HT1080 (cell line): ENCODE measurements around the gene ANKRD55. TPM values are rescaled to one million over a fixed set of nuclear protein-coding genes. Genes with fewer than 3 reads are reported as not detected.
A peak's percentile ranks its signal among the peaks of the same experiment; 100 is the strongest.
"Not testable (repeated sequence)": the region's sequence is repeated elsewhere in the genome, so short reads cannot be mapped to it uniquely, and the experiment has no call there.

Source experiments
- DNase-seq: peaks from one replicate; pipeline ENCODE4 v3.0.0-alpha.2; 2015; ENCODE audit warnings: low read depth
- total RNA-seq: library from RNA; depleted of rRNA; stranded (reverse); fragments of >200 nt; shearing (Covaris generic); gene quantifications from 2 replicates; pipeline ENCODE4 v1.2.3, GENCODE V29; 2014

Gene ANKRD55
- total RNA-seq, 1 experiment from 2014 or later: not detected

DNA sequence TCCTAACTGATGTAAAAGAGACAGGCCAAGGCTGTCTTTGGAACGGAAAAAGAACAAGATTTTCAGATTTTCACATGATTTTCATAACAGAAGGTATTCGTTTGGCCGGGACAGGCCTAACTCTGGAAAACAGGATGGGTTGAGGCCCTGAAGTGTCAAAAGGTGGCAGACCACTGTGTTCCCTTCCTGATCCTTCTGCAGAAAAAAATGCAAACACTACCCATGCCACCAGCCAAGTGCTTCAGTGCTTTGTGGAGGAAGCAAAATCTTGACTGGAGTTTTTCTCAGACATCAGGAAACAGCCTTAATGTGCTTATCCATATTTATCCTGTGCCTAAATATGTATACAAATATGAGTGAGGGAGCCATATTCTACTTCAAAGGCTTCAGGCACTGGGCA is 124.9 kb downstream of the ANKRD55 start:
- DNase-seq: no peak

DNA sequence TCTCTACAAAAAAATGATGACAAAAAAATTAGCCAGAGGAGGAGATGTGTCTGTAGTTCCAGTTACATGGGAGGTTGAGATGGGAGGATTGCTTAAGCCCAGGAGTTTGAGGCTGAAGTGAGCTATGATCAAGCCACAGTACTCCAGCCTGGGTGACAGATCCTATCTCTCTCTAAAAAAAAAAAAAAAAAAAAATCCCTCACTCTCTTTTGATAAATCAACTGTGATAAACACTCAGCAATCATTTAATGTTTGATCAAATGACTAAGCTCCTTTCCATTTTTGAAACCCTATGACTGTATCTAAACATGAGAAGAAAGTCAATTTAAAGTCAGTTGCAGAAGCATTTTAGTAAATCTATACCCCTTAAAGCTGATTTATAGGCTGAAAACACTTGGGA is 126.3 kb downstream of the ANKRD55 start:
- no peak for DNase-seq

DNA sequence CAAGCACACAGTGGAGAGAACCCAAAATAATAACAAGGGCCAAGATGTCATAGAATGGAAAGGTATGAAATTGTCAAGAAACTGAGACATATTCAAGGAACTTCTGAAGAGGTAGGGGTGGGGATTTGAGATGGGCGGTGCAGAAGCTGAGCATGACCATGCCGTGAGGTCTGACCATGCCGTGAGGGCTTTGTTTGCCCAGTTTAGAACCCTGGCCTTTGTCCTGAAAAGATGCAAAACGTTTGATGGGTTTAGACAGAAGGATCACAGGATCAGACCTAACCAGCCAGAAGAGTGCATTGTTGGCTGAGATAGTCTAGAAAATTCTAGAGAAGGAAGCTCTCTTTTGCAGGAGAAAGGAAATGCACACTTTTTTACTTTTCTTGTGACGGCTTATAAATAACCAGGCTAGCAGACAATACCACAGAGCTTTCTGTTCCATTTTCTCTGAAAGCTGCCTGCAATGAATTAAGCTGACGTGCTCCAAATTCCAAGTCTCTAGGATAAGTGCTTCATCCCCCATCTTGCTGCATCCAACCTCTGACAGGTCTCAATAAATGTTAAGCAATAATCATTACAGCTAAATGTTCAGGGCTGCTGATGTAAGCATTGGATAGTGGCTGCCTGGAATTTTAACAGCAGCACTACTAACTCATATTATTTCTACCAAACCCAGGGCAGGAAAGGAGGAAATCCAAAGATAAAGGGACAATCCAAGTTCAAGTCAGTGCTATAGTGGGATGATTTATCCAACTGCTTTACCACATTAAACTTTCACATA is 127.4 kb downstream of the ANKRD55 start:
- DNase-seq: no peak

DNA sequence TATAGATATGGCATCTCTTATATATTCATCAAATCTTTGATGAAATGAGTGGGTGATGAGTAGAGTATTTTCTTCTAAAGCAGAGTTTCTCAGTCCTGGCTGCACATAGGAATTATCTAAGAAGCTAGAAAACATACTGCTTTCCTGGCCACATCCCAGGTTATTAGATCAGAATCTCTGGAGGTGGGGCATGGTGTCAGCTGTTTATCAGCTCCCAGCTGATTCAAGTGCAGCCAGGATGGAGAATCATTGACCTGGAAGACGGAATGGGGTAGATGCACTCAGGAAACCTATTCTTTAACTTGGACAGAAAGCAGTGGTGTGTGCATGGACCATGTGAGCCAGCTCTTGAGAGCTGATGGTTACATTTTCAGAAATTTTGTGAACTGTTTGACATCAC is 130.2 kb downstream of the ANKRD55 start:
- DNase-seq: no peak

DNA sequence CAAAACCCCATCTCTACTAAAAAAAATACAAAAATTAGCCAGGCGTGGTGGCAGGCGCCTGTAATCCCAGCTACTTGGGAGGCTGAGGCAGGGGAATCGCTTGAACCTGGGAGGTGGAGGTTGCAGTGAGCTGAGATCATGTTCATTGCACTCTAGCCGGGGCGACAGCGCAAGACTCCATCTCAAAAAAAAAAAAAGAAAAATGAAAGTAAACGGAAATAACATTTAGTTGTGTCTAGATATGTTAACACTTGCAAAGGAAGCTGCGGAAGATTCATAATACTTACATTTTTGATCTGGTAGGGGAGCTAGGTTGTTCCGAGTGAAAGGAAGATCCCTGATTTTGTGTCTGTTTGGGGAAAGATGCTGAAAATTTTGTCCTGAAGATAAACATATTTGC is 130.9 kb downstream of the ANKRD55 start:
- not testable (repeated sequence) for DNase-seq

DNA sequence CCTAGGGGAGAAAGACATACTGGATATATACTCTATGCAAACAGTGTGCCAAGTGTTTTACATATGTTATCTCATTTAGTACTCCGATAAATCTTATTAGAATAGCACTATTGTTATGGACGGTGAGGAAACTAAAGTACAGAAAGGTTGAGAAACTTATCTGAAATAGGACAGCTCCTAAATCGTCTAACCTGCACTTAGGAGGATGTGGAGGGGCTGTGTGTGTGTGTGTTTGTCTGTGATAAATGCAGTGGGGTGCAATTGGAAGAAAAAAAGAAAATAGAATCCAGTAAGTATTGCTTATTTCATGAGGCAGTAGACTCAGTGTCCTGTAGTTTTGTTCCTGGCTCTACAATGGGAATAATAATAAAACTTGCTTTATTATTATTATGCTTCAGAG is 131.9 kb downstream of the ANKRD55 start:
- DNase-seq: no peak

DNA sequence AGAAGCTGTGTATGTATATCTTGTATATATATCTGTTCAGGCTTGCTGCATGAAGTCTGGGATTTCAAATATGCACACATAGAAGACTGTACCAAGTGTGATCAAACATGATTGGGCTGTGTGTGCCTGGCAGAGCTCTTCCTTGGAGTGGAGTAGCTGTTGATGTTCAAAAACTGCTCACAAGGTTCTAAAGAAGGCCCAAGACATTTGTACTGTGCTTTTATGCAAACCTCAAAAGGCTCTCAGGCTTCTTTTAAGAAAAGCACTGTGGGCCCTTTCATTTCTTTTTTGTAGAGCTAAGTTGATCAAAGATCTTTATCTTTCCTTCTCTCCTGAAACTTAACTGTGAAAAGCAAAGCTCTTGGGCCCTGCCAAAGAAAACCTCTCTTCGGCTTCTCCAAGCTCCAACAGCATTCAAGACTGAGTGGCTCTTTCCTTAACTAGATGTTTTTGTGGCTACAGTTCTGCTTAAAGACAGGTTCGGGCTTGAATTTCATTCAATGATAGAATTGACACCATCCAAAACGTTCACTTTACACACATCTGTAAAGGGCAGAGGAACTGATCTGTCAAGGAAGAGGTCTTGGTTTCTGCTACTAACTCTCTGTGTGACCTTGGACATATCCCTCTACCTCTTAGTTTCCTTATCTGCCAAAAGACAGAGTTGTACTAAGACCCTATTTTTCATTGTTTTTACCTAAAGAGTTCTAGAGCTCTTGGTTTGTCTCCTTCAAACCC is 132.5 kb downstream of the ANKRD55 start:
- no peak for DNase-seq

DNA sequence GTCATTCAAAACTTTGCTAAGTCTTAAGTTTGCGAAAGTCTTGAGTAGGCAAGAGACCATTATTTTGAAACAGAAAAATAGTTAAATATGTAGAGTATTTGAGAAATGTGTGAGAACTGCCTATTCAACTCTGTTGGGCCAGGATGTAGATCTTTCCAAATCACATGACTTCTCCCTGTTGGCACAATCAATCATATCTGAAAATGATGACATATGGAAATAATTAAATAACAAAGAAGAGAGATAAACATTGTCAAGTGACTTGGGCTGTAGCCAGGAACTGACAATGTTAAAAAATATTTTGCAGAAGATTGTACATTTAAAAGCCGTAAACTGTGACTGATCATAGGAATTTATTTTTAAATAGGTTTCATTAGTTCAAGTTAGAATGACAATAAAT is 133.8 kb downstream of the ANKRD55 start:
- no peak for DNase-seq

DNA sequence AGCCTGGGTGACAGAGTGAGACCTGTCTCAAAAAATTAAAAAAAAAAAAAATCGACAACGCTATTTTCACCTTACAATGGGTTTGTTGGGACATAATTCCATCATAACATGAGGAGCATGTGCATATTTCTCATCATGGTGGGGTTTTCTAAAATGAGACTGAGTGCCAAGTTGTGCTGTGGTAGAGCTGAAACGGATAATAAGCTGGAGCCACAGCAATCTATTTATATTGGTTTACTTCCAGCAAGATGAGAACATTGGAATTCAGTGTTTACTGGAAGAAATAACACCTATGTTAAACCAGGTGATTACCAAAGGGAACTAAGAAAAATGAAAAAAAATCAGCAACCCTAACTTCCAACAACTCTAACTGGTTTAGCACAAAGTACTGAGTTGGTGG is 136.1 kb downstream of the ANKRD55 start:
- DNase-seq: no peak

DNA sequence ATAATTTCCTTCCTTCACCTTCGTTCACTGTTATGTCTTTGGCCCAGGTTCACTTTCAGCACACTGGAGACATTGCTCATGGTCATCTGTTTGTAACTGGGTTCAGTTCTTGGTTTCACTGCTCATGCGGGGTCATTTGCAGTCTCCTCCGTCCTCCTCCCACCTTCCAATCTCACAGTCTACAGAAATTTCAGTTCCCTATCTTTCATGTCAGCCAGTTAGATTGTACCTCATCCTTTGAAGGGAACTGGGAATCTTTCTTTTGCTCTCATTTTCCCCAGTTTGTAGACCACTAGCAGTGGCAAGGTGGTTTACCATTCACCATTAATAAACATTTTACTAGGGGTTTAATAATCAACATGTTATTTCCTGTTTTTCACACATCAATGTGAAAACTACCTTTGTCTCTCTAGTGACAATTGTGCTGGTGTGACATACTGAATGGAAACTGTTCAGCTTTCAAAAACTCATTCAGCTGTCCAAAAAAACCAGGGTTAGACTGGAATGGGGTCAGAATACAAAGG is 137.5 kb downstream of the ANKRD55 start:
- DNase-seq: no peak

DNA sequence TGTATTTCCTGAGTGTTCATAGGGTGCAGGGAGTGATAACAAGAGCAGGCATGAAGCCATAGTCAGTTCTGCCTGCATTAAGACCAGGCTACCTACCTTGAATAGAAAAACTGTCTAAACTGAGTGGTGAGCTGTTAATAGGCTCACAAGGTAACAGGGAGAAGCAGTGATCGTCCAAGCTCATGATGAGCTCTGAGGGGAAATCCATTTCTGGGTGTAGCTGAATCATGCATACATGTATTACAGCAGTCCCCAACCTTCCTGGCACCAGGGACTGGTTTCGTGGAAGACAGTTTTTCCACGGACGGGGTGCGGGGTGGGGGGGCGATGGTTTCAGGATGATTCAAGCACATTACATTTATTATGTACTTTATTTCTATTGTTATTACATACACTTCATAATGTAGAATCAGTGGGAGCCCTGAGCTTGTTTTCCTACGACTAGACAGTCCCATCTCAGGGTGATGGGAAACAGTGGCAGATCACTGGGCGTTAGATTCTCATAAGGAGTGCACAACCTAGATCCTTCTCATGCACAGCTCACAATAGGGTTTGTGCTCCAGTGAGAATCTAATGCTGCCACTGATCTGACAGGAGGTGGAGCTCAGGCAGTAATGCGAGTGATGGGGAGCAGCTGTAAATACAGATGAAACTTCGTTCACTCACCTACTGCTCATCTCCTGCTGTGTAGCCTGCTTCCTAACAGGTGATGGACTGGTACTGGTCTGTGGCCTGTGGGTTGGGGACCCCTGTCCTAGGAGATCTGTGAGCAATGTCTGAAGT is 138.4 kb downstream of the ANKRD55 start:
- DNase-seq: no peak

DNA sequence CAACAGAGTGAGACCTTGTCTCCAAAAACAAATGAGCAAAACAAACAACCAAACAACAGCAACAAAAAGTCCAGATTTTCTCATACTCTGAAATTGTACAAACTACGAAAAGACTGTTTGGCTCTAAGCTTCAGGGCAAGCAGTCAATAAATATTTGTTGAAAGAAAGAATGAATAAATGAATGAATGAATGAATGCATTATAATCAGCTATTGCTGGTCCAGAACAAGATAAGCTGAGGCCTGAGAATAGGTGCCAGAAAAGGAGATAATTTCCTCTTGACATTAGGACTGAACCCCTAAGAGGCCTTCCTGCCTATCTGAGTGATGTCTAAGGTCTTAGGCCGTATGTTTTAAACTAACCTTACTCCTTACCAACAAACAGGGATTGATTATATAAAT is 139.2 kb downstream of the ANKRD55 start:
- no peak for DNase-seq

DNA sequence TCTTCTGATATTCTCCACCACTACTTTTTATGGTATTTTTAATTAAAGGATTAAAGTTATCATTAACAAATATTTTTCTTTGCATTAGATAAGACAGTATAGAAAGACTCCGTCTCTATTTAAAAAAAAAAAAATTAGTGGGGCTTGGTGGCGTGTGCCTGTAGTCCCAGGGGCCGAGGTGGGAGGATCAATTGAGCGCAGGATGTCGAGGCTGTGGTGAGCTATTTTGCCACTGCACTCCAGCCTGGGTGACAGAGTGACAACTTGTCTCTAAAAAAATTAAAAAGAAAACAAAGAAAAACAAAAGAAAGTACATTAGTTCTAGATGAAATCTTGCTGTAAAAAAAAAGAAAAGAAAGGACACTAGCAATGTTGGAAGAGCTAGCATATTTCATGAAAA is 141.0 kb downstream of the ANKRD55 start:
- no peak for DNase-seq

DNA sequence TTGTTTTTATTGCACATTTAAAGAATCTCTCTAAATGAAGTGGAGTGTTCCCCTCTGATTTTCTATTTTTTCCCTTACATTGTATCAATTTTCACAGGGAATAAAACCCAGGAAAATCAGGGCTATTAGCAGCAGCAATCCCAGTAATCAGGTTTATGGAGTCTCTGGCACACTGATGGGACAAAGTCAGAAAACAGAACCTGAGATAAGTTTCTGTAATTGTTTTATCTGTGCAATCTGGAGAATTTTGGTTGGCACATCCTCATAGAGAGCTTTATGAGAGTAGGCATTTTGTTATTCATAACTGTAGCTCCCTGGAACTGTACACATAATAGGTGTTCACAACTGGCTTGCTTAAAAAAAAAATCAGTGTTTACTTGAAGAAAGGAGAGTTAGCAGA is 141.5 kb downstream of the ANKRD55 start:
- no peak for DNase-seq

DNA sequence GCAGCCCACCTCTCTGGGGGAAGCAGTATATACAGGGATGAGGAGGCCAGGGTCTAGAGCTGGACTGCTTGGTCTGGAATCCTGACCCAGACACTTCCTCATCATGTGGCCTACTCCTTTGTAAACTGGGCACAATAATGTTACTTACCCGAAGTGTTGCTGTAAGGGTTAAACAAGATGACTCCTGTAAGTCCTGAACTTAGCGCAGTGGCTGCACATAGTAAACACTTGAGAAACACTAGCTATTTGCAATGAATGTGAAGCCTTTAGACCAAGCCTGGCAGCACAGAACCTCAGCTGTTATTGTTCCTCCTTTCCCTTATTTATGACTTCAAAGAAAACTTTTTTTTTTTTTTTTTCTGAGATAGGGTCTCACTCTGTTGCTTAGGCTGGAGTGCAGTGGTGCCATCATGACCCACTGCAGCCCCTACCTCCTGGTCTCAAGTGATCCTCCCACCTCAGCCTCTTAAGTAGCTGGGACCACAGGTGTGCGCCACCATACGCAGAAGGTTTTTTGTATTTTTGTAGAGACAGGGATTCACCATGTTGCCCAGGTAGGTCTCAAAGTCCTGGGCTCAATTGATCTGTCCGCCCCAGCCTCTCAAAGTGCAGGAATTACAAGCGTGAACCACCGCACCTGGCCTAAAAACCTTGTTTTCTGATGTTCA is 142.2 kb downstream of the ANKRD55 start:
- no peak for DNase-seq

DNA sequence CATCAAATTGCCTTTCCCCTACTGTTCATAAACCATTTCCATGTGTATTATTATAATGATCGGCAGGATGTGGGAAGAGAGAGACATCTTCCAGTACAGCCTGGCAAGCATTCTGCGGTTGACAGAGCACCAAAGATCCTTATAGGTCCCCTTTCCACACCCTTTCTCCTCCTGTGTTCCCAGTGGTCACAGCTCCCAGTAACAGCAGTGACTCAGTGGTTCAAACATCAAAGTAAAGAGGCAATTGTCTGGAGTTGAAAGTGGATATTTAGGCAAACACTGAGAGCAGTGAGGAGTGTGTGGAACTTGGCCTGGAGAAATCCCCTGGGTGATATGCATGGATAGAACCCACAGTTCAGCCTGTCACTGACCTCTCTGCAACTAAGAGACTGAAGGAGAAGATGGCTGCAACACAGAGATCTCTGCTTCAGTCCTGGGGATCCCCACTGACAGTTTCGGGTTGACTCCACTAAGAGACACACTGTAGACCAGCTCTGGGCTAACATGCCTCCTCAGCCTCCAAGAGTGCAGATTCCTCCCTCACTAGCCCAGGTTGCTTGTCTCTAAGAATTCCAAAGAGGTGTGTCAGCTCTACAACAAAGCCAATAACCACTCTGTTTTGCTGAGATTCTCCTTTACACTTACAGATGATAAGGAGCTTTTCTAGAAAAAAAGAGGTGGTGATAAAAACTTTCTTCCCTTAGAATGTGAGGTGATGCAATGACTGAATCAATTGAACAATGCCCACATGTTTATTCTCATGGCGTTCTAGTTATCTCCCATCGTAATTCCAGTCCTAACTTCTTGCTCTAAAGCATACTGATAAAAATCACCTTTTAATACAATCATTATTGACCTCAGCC is 143.9 kb downstream of the ANKRD55 start:
- DNase-seq: peak; percentile 89

DNA sequence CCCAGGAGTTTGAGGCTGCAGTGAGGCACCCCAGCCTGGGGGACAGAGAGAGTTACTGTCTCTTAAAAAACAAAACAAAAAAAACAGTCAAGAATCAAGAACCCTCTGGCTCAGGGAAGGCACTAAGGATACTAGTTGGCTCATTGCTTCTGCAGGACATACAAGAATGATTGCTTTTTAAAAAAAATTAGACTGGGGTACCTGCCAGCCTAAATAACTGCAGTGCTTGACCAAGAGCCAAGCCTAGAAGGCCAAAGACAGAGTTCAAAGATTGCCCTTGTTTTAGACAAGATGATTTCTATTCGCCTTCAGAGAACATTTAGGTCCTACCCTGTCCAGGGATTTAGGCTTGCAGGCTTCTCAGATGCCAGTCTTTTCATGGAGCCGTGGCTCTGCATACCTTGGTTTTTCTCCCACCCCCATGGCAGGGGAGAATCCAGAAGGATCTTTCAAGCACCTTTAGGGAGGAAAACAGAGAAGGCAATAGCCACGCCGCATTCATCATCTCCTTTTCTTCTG is 144.6 kb downstream of the ANKRD55 start:
- DNase-seq: no peak

DNA sequence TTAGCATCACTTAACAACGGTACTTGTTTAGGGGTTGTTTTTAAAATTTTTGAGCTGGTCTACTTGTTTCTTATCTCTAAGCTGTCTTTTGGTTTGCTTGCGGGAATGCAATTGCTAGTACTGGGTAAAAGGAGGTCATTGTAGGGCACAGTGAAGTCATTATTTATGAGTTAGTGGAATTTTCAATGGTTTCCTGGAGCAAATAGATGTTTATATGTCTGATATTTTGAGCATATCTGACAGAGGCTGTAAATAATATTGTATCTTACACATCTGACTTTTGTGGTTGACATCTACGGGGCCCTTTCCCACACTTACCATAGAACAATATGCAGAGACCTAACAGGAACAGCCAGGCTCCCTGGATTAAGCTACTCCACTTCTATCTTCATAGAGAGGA is 147.9 kb downstream of the ANKRD55 start:
- DNase-seq: no peak

DNA sequence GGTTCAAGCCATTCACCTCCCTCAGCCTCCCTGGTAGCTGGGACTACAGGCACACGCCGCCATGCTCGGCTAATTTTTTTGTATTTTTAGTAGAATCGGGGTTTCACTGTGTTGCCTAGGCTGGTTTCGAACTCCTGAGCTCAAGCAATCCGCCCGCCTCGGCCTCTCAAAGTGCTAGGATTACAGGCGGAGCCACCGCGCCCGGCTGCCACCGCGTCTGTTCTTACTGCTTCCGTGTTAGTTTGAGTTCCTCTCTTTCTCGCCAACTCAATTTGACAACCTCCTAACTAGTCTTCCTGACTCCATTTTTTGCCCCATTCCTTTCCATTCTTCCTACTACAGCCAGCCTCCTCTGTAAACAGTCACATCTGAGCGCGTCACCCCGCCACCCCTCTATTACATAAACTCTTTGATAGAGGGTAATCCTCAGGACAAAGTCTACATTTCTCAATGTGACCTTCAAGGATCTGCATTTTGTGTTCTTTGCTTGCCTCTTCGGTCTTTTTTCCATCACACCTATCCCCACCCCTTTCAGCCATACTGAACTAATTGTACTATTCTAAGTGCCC is 149.8 kb downstream of the ANKRD55 start:
- DNase-seq: no peak
